IMR-90 (cell line): ENCODE data around the gene SOBP. TPM values are rescaled to one million over a fixed set of nuclear protein-coding genes. Genes with fewer than 3 reads are reported as not detected.

Source experiments
- ATAC-seq: fragments of 200-7000 bp; cut with Tn5 transposase; 2 replicates; pipeline ENCODE4 v1.9.1; 2020; ENCODE audit warnings: low read depth, mild to moderate bottlenecking, moderate library complexity
- BruUV-seq: library from RNA; stranded (reverse); fragments of 400-500 nt; replicated peaks from 2 replicates; lab custom pipeline; 2021; lab: Mats Ljungman, UMichigan
- CTCF ChIA-PET: fragments of 300-600 bp; formaldehyde crosslinking; extraction: SDS; loops from one replicate; lab custom pipeline; 2021; ENCODE audit warnings: antibody characterized with exemption; lab: Yijun Ruan, JAX
- POLR2A ChIA-PET: fragments of 300-600 bp; sonication (Branson Sonifier 250); formaldehyde crosslinking; loops from one replicate; lab custom pipeline; 2022; ENCODE audit warnings: antibody characterized with exemption; ENCODE audit not compliant: unreplicated experiment; lab: Charles Lee
- DNase-seq: peaks from one replicate; pipeline ENCODE4 v3.0.0; 2013
- H2AFZ ChIP-seq: replicated peaks from 2 replicates; pipeline ENCODE3; 2013; ENCODE audit warnings: low read length, mild to moderate bottlenecking; ENCODE audit not compliant: poor library complexity
- H2AK5ac ChIP-seq: 2 replicates; pipeline ENCODE4 v1.6.1; 2013; ENCODE audit warnings: low read depth, low read length, inconsistent platforms
- H2AK9ac ChIP-seq: replicated peaks from 2 replicates; pipeline ENCODE3; 2013; ENCODE audit warnings: mild to moderate bottlenecking, low read depth, low read length, moderate library complexity; ENCODE audit not compliant: poor library complexity
- H2BK120ac ChIP-seq: 2 replicates; pipeline ENCODE4 v1.6.1; 2013; ENCODE audit warnings: low read depth, low read length, inconsistent platforms
- H2BK15ac ChIP-seq: 3 replicates; pipeline ENCODE4 v1.6.1; 2013; ENCODE audit warnings: low read depth, low read length, inconsistent platforms
- H2BK20ac ChIP-seq: 2 replicates; pipeline ENCODE4 v1.6.1; 2013; ENCODE audit warnings: low read depth, mild to moderate bottlenecking, inconsistent platforms, low read length, moderate library complexity
- H2BK5ac ChIP-seq: 2 replicates; pipeline ENCODE4 v1.6.1; 2013; ENCODE audit warnings: mild to moderate bottlenecking, low read depth, low read length, inconsistent platforms; ENCODE audit not compliant: poor library complexity, severe bottlenecking
- H3K14ac ChIP-seq: replicated peaks from 2 replicates; pipeline ENCODE4 v1.6.1; 2013; ENCODE audit warnings: low read depth, low read length, inconsistent platforms
- H3K18ac ChIP-seq: 2 replicates; pipeline ENCODE4 v1.6.1; 2013; ENCODE audit warnings: low read depth, low read length, control low read depth
- H3K23ac ChIP-seq: 2 replicates; pipeline ENCODE4 v1.6.1; 2013; ENCODE audit warnings: low read depth, low read length, inconsistent platforms
- H3K27ac ChIP-seq: 2 replicates; pipeline ENCODE4 v1.5.1; 2013; ENCODE audit warnings: mild to moderate bottlenecking, control low read depth, low read length; ENCODE audit not compliant: insufficient read depth
- H3K27me3 ChIP-seq: 2 replicates; pipeline ENCODE4 v1.6.1; 2013; ENCODE audit warnings: low read length; ENCODE audit not compliant: control insufficient read depth, insufficient read depth
- H3K36me3 ChIP-seq: 2 replicates; pipeline ENCODE4 v1.6.1; 2013; ENCODE audit warnings: low read length, mixed read lengths; ENCODE audit not compliant: control insufficient read depth, insufficient read depth
- H3K4ac ChIP-seq: 2 replicates; pipeline ENCODE4 v1.6.1; 2013; ENCODE audit warnings: low read depth, low read length, inconsistent platforms
- H3K4me1 ChIP-seq: 2 replicates; pipeline ENCODE4 v1.6.1; 2013; ENCODE audit warnings: low read length, mixed read lengths; ENCODE audit not compliant: control insufficient read depth, insufficient read depth
- H3K4me2 ChIP-seq: 2 replicates; pipeline ENCODE4 v1.6.1; 2013; ENCODE audit warnings: low read depth, mild to moderate bottlenecking, control low read depth, low read length, moderate library complexity
- H3K4me3 ChIP-seq: 2 replicates; pipeline ENCODE4 v1.5.1; 2013; ENCODE audit warnings: low read depth, mild to moderate bottlenecking, control low read depth, low read length, moderate library complexity; ENCODE audit not compliant: insufficient read depth
- H3K56ac ChIP-seq: 2 replicates; pipeline ENCODE4 v1.6.1; 2013; ENCODE audit warnings: low read length, inconsistent platforms; ENCODE audit not compliant: insufficient read depth; ENCODE audit errors: extremely low read depth
- H3K79me1 ChIP-seq, 2 experiments: 2 replicates each; pipeline ENCODE4 v1.6.1; 2013; ENCODE audit warnings: low read length in 2 of 2, inconsistent platforms in 1 of 2, low read depth in 1 of 2
- H3K9ac ChIP-seq: 2 replicates; pipeline ENCODE4 v1.6.1; 2013; ENCODE audit warnings: low read depth, low read length, control low read depth
- H3K9me1 ChIP-seq: 2 replicates; pipeline ENCODE4 v1.6.1; 2013; ENCODE audit warnings: low read length, inconsistent platforms; ENCODE audit not compliant: insufficient read depth
- H3K9me3 ChIP-seq: 2 replicates; pipeline ENCODE4 v1.6.1; 2013; ENCODE audit warnings: low read length; ENCODE audit not compliant: control insufficient read depth, insufficient read depth
- H4K20me1 ChIP-seq: 2 replicates; pipeline ENCODE4 v1.6.1; 2013; ENCODE audit warnings: low read length, inconsistent platforms; ENCODE audit not compliant: insufficient read depth
- H4K5ac ChIP-seq: 2 replicates; pipeline ENCODE4 v1.6.1; 2013; ENCODE audit warnings: mild to moderate bottlenecking, low read depth, low read length, control low read depth
- H4K8ac ChIP-seq, 2 experiments: 2 replicates each; pipeline ENCODE4 v1.6.1; 2013; ENCODE audit warnings: low read depth in 2 of 2, low read length in 2 of 2, control low read depth in 1 of 2, inconsistent platforms in 1 of 2
- H4K91ac ChIP-seq: 2 replicates; pipeline ENCODE4 v1.6.1; 2013; ENCODE audit warnings: low read depth, low read length, inconsistent platforms; ENCODE audit not compliant: insufficient read depth
- BHLHE40 ChIP-seq: fragments of 150-350 bp; IDR thresholded peaks from 2 replicates; pipeline ENCODE4 v1.6.1; 2016; ENCODE audit warnings: mild to moderate bottlenecking, low read depth, low read length
- CEBPB ChIP-seq: IDR thresholded peaks from 2 replicates; pipeline ENCODE4 v1.6.1; 2012; ENCODE audit warnings: low read depth, low read length, improper control_type of control experiment
- CHD1 ChIP-seq: IDR thresholded peaks from 2 replicates; pipeline ENCODE4 v1.6.1; 2012; ENCODE audit warnings: low read depth, low read length, improper control_type of control experiment
- MAFK ChIP-seq: IDR thresholded peaks from 2 replicates; pipeline ENCODE4 v1.6.1; 2012; ENCODE audit warnings: low read depth, low read length, improper control_type of control experiment
- MAZ ChIP-seq: IDR thresholded peaks from 2 replicates; pipeline ENCODE4 v1.6.1; 2012; ENCODE audit warnings: low read depth, mild to moderate bottlenecking, low read length, improper control_type of control experiment, moderate library complexity, borderline replicate concordance
- MXI1 ChIP-seq: IDR thresholded peaks from 2 replicates; pipeline ENCODE4 v1.6.1; 2012; ENCODE audit warnings: low read depth, mild to moderate bottlenecking, low read length, moderate library complexity, borderline replicate concordance
- NFE2L2 ChIP-seq: fragments of 150-350 bp; IDR thresholded peaks from 2 replicates; pipeline ENCODE4 v1.6.1; 2016; ENCODE audit warnings: low read depth, mild to moderate bottlenecking, low read length
- POLR2A ChIP-seq: IDR thresholded peaks from 2 replicates; pipeline ENCODE4 v1.6.1; 2012; ENCODE audit warnings: mild to moderate bottlenecking, low read depth, low read length
- RCOR1 ChIP-seq: IDR thresholded peaks from 2 replicates; pipeline ENCODE4 v1.6.1; 2012; ENCODE audit warnings: mild to moderate bottlenecking, low read length, improper control_type of control experiment; ENCODE audit not compliant: insufficient replicate concordance
- RFX5 ChIP-seq: IDR thresholded peaks from 2 replicates; pipeline ENCODE4 v1.8.0; 2012; ENCODE audit warnings: low read depth, mild to moderate bottlenecking, low read length, moderate library complexity
- WGBS, 2 experiments: methylation state at CpG; one replicate each; pipeline versions ENCODE4 v1.1.5 to v1.1.7; 2013; ENCODE audit warnings: missing lambda C conversion rate in 2 of 2; ENCODE audit not compliant: insufficient read length in 1 of 2; ENCODE audit errors: extremely low coverage in 2 of 2; 5-methylcytosine and 5-hydroxymethylcytosine counted together
- dilution Hi-C: fragments of 300-500 bp; cut with HindIII; formaldehyde crosslinking; loops from one replicate; pipeline ENCODE4 v1.14.3; 2018; ENCODE audit warnings: low sequenced_read_pairs; ENCODE audit not compliant: unreplicated experiment
- in situ Hi-C: fragments of 300-500 bp; cut with MboI; formaldehyde crosslinking; loops from 3 replicates; pipeline ENCODE4 v1.14.3; 2019; ENCODE audit warnings: low sequenced_read_pairs, inconsistent platforms, mixed read lengths
- intact Hi-C: fragments of 100-400 bp; cut with micrococcal nuclease; formaldehyde crosslinking; loops from 2 replicates; pipeline ENCODE4 v1.10.0; 2022
- polyA plus RNA-seq, 3 experiments: library from polyadenylated mRNA; depleted of rRNA; stranded (reverse); fragments of >200 nt; gene quantifications; 2 replicates each; pipeline ENCODE4 v1.2.3, GENCODE V29; 2012; ENCODE audit warnings: low replicate concordance in 1 of 3
- total RNA-seq: library from RNA; depleted of rRNA; stranded (reverse); fragments of >200 nt; gene quantifications from 2 replicates; pipeline ENCODE4 v1.2.3, GENCODE V29; 2012
- TF ChIP-seq, protein P1 (sequence below): fragments of 150-350 bp; IDR thresholded peaks from 2 replicates; pipeline ENCODE4 v1.6.1; 2016; ENCODE audit warnings: low read depth, mild to moderate bottlenecking, low read length, moderate library complexity, borderline replicate concordance

SOBP gene
- total and polyA plus RNA-seq, 2 of the 4 experiments (the other 2 are of a cell fraction), result 0.60 to 0.72 TPM

DNA sequence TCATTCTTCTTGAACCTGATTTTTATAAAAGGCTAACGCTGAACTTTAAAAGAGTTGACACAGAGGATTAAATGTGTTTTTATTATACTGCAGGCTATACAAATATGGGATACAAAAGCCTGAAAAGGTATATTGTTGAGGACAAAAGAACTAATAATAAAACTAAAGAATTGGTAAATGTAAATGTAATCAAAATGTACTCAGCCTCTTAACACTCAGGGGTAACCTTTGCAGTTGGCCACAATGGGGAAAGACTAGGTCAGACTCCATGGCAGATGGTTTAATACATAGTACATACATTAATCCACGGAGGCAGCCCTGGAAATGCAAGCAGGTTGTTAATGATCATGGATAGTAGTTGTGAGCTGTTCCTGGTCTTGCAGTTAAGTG lies 57.5 kb downstream of the SOBP start:
- intact Hi-C loops (no loop called here), dilution Hi-C loops (no loop called here), in situ Hi-C loops (no loop called here)
- Histone ChIP-seq H3K9me1 (no peaks in the 10 kb centered on the region), H2AFZ (no peak overlapping the region), H3K36me3 (no peaks in the 10 kb centered on the region), H4K5ac (no peak overlapping the region), H3K4me2 (no peak overlapping the region), H3K4ac (no peak overlapping the region), H2BK120ac (no peak overlapping the region), H3K27ac (no peak overlapping the region), H2BK5ac (no peak overlapping the region), H3K4me1 (no peaks in the 10 kb centered on the region), H2AK5ac (no peak overlapping the region), H3K4me3 (no peak overlapping the region), H2BK20ac (no peak overlapping the region), H2BK15ac (no peak overlapping the region), H2AK9ac (no peak overlapping the region), H3K9ac (no peak overlapping the region), H3K23ac (no peak overlapping the region), H3K18ac (no peak overlapping the region), H4K8ac (no peak overlapping the region), H4K91ac (no peak overlapping the region), H4K20me1 (no peaks in the 10 kb centered on the region), H3K14ac (no peak overlapping the region), H3K9me3 (no peaks in the 10 kb centered on the region), H3K56ac (no peak overlapping the region), H3K27me3 (no peaks in the 10 kb centered on the region), H3K79me1 (no peaks in the 10 kb centered on the region)
- TF ChIP-seq CEBPB (no peak), BHLHE40 (no peak), NFE2L2 (no peak), RCOR1 (no peak), MAFK (no peak), POLR2A (no peak), CHD1 (no peak), MXI1 (no peak), MAZ (no peak), RFX5 (no peak)
- TF ChIP-seq, protein P1, sequence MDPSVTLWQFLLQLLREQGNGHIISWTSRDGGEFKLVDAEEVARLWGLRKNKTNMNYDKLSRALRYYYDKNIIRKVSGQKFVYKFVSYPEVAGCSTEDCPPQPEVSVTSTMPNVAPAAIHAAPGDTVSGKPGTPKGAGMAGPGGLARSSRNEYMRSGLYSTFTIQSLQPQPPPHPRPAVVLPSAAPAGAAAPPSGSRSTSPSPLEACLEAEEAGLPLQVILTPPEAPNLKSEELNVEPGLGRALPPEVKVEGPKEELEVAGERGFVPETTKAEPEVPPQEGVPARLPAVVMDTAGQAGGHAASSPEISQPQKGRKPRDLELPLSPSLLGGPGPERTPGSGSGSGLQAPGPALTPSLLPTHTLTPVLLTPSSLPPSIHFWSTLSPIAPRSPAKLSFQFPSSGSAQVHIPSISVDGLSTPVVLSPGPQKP, result no peak
- WGBS, 2 experiments, result no CpG with 5 or more reads among the region's 2 CpGs
- ChIA-PET CTCF (no interaction called here), POLR2A (no interaction called here)
- DNase-seq (no peak), ATAC-seq (no peak)
- no TSS peak for BruUV-seq
